CD4-positive, alpha-beta T cell treated with Interleukin-1 beta for 1 hour (primary cell): ENCODE measurements around the gene CNTN5.
"Not testable (repeated sequence)": the region's sequence is repeated elsewhere in the genome, so short reads cannot be mapped to it uniquely, and the experiment has no call there.

Experiments used
- DNase-seq, 2 donors: peaks; one replicate each; pipeline ENCODE4 v3.0.0-alpha.2; 2020 to 2022

CNTN5 gene

DNA sequence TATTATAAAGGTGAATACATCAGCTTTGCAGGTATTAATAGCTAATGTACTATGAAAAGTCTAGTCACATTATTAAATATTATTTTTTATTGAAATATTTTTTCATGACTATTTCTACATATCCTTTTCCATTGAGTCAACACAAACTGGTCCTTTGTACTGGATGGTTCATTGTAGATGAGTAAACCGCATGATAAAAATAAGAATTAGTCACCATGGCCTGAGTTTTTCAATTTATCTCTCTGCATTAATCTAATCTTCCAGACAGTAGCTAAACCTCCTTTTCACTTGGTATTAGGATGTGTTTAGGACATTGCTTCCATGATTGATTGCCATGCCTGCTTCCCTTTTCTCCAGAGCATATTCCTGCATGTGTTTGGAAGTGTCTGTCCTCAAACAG lies 1227.0 kb downstream of the CNTN5 start:
- DNase-seq: no peak

DNA sequence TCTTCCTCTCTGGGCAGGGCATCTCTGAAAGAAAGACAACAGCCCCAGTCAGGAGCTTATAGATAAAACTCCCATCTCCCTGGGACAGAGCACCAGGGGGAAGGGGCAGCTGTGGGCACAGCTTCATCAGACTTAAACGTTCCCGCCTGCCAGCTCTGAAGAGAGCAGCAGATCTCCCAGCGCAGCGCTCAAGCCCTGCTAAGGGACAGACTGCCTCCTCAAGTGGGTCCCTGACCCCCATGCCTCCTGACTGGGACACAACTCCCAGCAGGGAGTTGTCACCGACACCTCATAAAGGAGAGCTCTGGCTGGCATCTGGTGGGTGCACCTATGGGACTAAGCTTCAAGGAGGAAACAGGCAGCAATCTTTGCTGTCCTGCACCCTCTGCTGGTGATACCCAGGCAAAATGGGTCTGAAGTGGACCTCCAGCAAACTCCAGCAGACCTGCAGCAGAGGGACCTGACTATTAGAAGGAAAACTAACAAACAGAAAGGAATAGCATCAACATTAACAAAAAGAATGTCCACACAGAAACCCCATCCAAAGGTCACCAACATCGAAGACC lies 1236.6 kb downstream of the CNTN5 start:
- DNase-seq: not testable (repeated sequence)

- DNase-seq: no peak
These were observed 1248.8 kb downstream of the CNTN5 start for GRCh38 chr11:100269516-100269915.

DNA sequence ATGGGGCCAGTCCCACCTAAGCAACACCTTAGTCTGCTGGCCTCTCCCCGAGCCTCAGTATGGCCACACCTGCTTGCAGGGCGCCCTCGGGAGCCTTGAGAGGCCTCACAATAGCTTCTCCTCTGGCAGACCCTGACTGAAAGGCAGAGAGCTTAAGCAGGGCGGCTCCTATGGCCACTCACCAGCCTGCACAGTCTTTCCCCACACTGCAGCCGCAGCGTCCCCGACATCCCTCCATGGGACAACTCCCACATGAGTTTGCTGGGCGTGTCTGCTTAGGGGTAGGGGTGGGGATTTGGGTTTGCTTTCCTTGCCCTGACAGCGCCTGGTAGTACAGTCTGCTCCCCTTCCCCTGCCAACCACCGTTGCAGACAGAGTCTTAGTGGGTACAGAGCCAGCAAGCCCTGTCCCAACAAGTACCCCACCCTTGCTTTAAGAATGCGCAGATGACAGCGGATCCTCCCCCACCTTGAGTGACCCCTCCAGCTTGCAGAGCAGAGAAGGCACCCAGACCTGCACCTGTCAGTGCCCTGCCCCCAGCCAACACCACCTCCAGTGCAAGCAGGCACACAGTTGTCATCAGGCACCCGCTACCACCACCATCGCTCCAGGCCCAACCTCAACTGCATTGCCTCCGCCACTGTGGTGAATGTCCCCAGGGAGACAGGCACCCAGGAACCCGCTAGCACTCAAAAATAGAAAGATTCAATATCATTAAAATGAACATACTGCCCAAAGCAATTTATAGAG lies 1252.5 kb downstream of the CNTN5 start:
- DNase-seq: no peak

DNA sequence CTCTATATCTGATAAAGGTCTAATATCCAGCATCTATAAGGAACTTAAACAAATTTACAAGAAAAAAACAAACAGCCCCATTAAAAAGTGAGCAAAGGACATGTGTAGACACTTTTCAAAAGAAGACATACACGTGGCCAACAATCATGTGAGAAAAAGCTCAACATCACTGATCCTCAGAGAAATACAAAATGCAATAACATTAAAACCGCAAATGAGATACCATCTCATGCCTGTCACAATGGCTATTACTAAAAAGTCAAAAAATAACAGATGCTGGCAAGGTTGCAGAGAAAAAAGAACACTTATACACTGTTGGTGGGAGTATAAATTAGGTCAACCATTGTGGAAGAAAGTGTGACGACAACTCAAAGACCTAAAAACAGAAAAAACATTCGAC lies 1253.7 kb downstream of the CNTN5 start:
- DNase-seq: not testable (repeated sequence)

DNA sequence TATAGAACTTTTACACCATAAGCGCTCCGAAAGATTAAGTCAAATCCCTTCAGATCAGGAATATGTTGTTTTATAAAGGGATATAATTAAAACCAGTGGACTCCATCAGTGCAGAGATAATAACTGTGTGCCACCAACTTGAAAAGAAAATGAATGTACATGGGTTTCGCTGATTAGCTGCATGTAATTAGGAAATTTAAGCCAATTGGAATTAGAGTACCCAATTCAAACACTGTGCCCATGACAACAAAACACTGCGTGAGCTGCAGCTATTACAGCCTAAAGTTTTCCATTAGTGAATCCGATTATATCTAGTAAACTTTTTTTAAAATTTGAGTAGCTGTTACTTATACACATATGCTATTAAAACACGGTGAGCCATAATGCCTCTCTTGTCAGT lies 1274.0 kb downstream of the CNTN5 start:
- DNase-seq: no peak

DNA sequence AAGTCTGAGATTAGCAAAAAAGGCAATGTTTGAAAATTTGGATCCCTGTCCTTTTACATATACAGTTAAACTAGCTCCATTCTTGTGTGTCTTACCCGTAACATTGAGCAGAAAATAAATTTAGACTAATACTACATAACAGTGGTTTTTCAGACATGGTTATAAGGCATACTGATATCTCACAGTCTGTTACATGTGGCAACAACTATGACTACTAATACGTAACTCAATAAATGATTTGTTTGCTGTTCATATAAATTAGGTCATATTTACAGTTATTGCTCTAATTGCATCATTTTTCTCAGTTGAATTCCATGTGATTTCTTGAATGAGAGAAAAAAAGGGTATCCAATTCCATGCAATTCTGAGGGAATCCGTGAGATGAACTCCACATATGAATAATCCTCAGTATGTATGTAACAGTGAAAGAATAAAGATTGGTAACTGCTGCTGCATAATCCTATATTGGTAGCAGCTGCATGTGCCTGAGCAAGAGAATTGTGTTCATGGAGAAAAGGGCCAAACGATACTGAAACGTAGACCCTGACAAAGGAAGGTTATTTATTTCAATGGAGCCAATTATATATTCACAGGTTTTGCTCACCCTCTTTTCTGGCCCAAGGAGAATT lies 1275.4 kb downstream of the CNTN5 start:
- DNase-seq: no peak

- no peak for DNase-seq
These were observed 1276.8 kb downstream of the CNTN5 start for GRCh38 chr11:100297516-100297915.

GRCh38 chr11:100302824-100303223 lies 1282.1 kb downstream of the CNTN5 start:
- DNase-seq: no peak

GRCh38 chr11:100303897-100304296 lies 1283.1 kb downstream of the CNTN5 start:
- no peak for DNase-seq

- no peak for DNase-seq
These were observed 1287.5 kb downstream of the CNTN5 start for GRCh38 chr11:100308202-100308601.

DNA sequence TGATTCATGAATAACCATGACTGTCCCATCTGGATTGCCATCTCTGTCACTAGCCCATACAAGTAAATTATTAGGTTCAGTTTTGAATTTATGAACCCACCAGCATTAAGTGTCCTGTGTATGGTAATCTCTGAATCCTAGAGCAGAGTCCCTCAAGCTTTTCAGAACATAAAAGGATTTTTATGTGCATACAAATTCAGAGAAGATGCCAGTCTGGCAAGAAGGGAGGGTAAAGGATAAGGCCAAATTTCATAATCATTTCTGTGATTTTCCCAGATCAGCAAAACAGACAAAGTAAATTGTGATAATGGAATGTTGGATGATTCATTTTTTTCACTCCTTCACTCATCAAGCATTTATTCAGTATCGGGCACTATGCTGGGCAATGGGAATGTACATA lies 1295.2 kb downstream of the CNTN5 start:
- no peak for DNase-seq

- no peak for DNase-seq
These were observed 1296.2 kb downstream of the CNTN5 start for GRCh38 chr11:100316952-100317351.

DNA sequence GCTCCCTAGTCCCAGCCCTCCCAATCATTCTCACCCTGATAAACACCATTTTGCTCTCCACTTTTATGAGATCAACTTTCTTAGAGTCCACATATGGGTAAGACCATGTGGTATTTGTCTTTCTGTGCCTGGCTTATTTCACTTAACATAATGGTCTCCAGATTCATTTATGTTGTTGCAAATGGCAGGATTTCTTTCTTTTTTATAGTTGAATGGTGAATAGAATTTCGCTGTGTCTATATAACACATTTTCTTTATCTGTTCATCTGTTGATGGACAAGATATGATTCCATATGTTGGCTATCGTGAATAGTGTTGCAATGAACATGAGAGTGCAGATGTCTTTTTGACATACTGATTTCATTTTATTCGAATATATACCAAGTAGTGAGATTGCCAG lies 1298.9 kb downstream of the CNTN5 start:
- no peak for DNase-seq

GRCh38 chr11:100328626-100329340 lies 1308.0 kb downstream of the CNTN5 start:
- no peak for DNase-seq

GRCh38 chr11:100329352-100329751 lies 1308.6 kb downstream of the CNTN5 start:
- no peak for DNase-seq

GRCh38 chr11:100336873-100337272 lies 1316.1 kb downstream of the CNTN5 start:
- no peak for DNase-seq

GRCh38 chr11:100338144-100338840 lies 1317.5 kb downstream of the CNTN5 start:
- no peak for DNase-seq

GRCh38 chr11:100340466-100341319 lies 1319.9 kb downstream of the CNTN5 start:
- no peak for DNase-seq

- DNase-seq: no peak
These were observed 1332.3 kb downstream of the CNTN5 start for GRCh38 chr11:100353083-100353482.

DNA sequence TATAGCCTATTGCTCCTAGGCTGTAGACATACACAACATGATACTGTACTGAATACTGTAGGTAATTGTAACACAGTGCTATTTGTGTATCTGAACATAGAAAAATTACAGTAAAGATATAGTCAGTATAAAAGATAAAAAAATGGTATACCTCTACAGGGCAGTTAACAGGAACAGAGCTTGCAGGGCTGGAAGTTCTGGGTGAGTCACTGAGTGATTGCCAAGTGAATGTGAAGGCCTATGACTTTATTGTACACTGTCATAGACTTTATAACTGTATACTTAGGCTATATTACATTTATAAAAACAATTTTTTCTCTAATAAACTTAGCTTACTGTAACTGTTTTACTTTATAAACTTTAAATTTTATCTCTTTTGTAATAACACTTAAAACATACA lies 1334.0 kb downstream of the CNTN5 start:
- DNase-seq: no peak

DNA sequence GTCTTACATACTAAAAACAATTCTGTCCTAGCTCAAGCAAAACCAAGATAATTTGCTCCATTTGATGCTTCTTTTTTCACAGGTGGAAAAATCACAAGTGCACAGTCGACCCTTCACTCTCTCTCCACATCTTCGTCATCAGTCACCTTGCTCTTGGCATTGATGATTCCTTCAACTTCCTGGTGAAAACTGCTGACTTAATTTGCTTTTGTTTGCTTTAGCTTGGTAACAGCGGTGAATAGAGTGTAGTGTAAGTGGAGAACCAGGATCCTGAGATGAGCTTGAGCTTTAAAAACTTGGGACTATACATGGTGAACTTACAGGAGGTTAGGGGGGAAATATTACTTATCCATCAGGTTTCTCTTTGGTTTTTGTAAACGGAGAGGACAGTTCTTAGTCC lies 1335.3 kb downstream of the CNTN5 start:
- DNase-seq: no peak
